ENCODE measurements around the gene ZNF579. TPM values are rescaled to one million over a fixed set of nuclear protein-coding genes. Genes with fewer than 3 reads are reported as not detected.

The ZNF579 gene
- total and polyA plus RNA-seq, 12 donors: 7.1 to 23.8 (median 10.4) TPM

DNA sequence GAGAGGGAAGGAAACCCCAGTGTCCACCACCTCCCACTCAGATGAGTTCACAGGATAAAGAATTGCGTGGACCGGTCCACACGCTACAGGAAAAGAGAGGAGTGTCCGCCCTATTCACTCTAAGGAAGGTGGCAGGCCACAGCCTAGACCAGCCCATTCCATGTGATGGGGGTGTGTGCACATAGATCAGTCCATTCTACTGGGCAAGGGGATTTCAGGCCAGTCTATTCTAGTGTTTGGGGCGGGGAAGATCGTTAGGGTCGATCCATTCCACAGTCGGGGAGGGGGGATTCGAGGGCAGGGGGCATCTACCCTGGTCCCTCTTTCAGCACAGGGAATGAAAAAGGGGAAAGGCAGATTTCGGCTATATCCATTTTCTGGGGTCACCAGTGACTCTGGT lies 10.9 kb upstream of the ZNF579 start:
- TF ChIP-seq CTCF (IDR thresholded peaks at IDR 0.05): no peak
- Histone ChIP-seq H3K27ac (no peak overlapping the region), H3K4me3 (no peak overlapping the region), H3K27me3 (peaks cover 0 to 5% (median 0%) of the 10 kb centered on the region in 7 donors), H3K9me3 (no peaks in the 10 kb centered on the region), H3K4me1 (peaks cover 5 to 16% (median 12%) of the 10 kb centered on the region in 9 donors), H3K36me3 (peaks cover 0 to 44% (median 13%) of the 10 kb centered on the region in 9 donors)
- intact Hi-C loops (cut with DNase I): no loop called here
- DNase-seq: no peak
- ATAC-seq: no peak
- 78 to 81% methylated on average over 10 of the region's 10 CpGs for WGBS, 2 donors

DNA sequence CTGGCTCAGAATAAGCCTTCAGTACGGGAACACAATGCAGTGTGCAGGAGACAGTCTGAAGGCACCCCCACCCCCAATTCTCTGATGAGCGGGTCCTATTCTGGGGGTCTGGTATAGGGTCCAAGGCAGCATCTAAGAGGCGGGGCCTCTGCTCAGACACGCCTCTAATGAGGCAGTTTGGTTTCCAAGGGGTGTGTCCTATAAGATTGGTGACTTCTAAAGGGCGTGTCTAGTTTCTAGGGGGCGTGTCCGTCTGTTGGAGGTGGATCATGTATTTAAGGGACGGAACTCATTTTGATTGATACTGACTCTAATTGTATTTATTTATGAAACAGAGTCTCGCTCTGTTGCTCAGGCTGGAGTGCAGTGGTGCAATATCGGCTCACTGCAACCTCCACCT lies 10.0 kb upstream of the ZNF579 start:
- DNase-seq: no peak
- no peak for ATAC-seq
- H3K9me3 ChIP-seq: no peaks in the 10 kb centered on the region
- no peak for TF ChIP-seq CTCF (IDR thresholded peaks at IDR 0.05)
- no peak overlapping the region for H3K27ac ChIP-seq
- peaks cover 0 to 15% (median 0%) of the 10 kb centered on the region in 7 donors for H3K27me3 ChIP-seq
- H3K4me1 ChIP-seq: peaks cover 10 to 25% (median 20%) of the 10 kb centered on the region in 9 donors
- intact Hi-C loops (cut with DNase I): no loop called here
- H3K36me3 ChIP-seq: peaks cover 0 to 35% (median 13%) of the 10 kb centered on the region in 9 donors
- no peak overlapping the region for H3K4me3 ChIP-seq
- 85 to 87% methylated on average over 10 of the region's 10 CpGs for WGBS, 2 donors

DNA sequence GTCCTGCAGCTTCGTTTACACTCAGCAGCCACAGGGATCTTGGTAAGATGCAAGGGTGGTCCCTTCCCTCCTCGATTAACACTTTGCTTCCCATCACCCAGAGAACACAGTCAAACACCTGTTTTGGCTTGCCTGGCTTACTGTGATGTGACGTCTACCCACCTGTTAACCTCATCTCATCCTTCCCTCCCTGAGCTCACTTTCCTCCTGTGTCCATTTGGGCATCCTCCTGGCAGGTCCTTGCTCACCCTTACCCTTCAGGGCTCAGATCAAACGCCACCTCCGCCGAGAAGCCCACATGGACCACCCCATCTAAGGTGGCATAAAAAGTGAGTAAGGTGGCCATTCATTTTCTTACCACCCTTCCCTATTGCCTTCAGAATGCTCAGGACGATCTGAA lies 9.5 kb upstream of the ZNF579 start:
- Histone ChIP-seq H3K36me3 (peaks cover 0 to 30% (median 9%) of the 10 kb centered on the region in 9 donors), H3K27me3 (peaks cover 0 to 18% (median 0%) of the 10 kb centered on the region in 7 donors), H3K4me1 (peaks cover 10 to 29% (median 24%) of the 10 kb centered on the region in 9 donors), H3K9me3 (no peaks in the 10 kb centered on the region), H3K4me3 (no peak overlapping the region), H3K27ac (no peak overlapping the region)
- ATAC-seq (no peak), DNase-seq (no peak)
- TF ChIP-seq CTCF (IDR thresholded peaks at IDR 0.05): no peak
- intact Hi-C loops (cut with DNase I): no loop called here
- 54 to 60% methylated on average over 7 of the region's 7 CpGs for WGBS, 2 donors

DNA sequence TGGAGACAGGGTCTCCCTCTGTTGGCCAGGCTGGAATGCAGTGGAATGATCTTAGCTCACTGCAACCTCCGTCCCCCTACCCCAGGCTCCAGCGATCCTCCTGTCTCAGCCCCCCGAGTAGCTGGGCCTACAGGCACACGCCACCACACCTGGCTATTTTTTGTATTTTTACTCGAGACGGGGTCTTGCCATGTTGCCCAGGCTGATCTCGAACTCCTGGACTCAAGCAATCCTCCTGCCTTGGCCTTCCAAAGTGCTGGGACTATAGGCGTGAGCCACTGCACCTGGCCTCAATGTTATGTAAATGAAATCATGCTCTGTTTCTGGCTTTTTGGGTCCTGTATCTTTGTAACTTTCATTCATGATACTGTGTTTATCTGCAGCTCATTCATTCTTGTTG lies 8.1 kb upstream of the ZNF579 start:
- intact Hi-C loops (cut with DNase I): loop anchor here in 3 of 10 donors (5.0 kb wide), 2 partner anchors 41 to 71 kb away; partner anchors contain the start of gene SBK3 (in 2 of the 3)

More for the DNA sequence above, 8.1 kb upstream of the ZNF579 start:
- ATAC-seq (no peak), DNase-seq (no peak)
- Histone ChIP-seq H3K36me3 (peaks cover 0 to 19% (median 5%) of the 10 kb centered on the region in 9 donors), H3K27ac (no peak overlapping the region), H3K27me3 (peaks cover 0 to 24% (median 0%) of the 10 kb centered on the region in 7 donors), H3K4me3 (no peak overlapping the region), H3K9me3 (no peaks in the 10 kb centered on the region), H3K4me1 (peaks cover 10 to 29% (median 24%) of the 10 kb centered on the region in 9 donors)
- no peak for TF ChIP-seq CTCF (IDR thresholded peaks at IDR 0.05)
- 91 to 94% methylated on average over 8 of the region's 8 CpGs for WGBS, 2 donors
